Thyroid gland (tissue), 4 donors: ENCODE measurements around the gene SUPT20H. TPM values are rescaled to one million over a fixed set of nuclear protein-coding genes. Genes with fewer than 3 reads are reported as not detected.
A peak's percentile ranks its signal among the peaks of the same experiment; 100 is the strongest.
"Not testable (repeated sequence)": the region's sequence is repeated elsewhere in the genome, so short reads cannot be mapped to it uniquely, and the experiment has no call there.

ENCODE experiments used
- DNase-seq, 2 donors: peaks; one replicate each; pipeline ENCODE4 v3.0.0-alpha.2; 2019
- H3K27ac ChIP-seq, 3 donors: fragments of 200-600 bp; sonication (generic); 1 replicate in 2 of 3; 2 replicates in 1 of 3; pipeline ENCODE4 v1.5.1; 2016 to 2019; ENCODE audit warnings: mild to moderate bottlenecking in 1 of 3, moderate library complexity in 1 of 3
- H3K27me3 ChIP-seq: fragments of 200-600 bp; sonication (generic); one replicate; pipeline ENCODE4 v1.5.1; 2019
- H3K36me3 ChIP-seq, 2 donors: fragments of 200-600 bp; sonication (generic); one replicate each; pipeline ENCODE4 v1.5.1; 2016 to 2019
- H3K4me1 ChIP-seq, 2 donors: fragments of 200-600 bp; sonication (generic); one replicate each; pipeline ENCODE4 v1.5.1; 2017 to 2019
- H3K4me3 ChIP-seq, 3 donors: fragments of 200-600 bp; sonication (generic); replicated peaks in 1 of 3; 1 replicate in 2 of 3; 2 replicates in 1 of 3; pipeline ENCODE4 v1.5.1; 2016; ENCODE audit warnings: mild to moderate bottlenecking in 1 of 3
- H3K9me3 ChIP-seq: fragments of 200-600 bp; sonication (generic); one replicate; pipeline ENCODE4 v1.5.1; 2017
- POLR2A ChIP-seq, 2 donors: fragments of 450-650 bp; IDR thresholded peaks; one replicate each; pipeline ENCODE4 v1.6.1; 2017; ENCODE audit warnings: antibody characterized with exemption in 2 of 2, mild to moderate bottlenecking in 2 of 2, moderate library complexity in 1 of 2
- WGBS, 2 donors: methylation state at CpG; one replicate each; pipeline ENCODE4 v1.1.5; 2017; 5-methylcytosine and 5-hydroxymethylcytosine counted together
- intact Hi-C: fragments of 100-400 bp; cut with DNase I; formaldehyde crosslinking; loops from one replicate; pipeline ENCODE4 v1.15.1; 2023
- total RNA-seq, 4 donors: library from RNA; depleted of rRNA; stranded (reverse); fragments of >200 nt; gene quantifications; one replicate each; pipeline ENCODE4 v1.2.3, GENCODE V29; 2016
- TF ChIP-seq, protein P1 (sequence below), 6 experiments: fragments of 200-600 bp in 3 of 6; fragments of 450-650 bp in 3 of 6; sonication (generic) in 3 of 6; IDR thresholded peaks; one replicate each; pipeline ENCODE4 v1.5.1; 2016 to 2019; ENCODE audit warnings: antibody characterized with exemption in 6 of 6, mild to moderate bottlenecking in 2 of 6, inconsistent platforms in 1 of 6, moderate library complexity in 1 of 6

Gene SUPT20H
- total RNA-seq, 4 donors from 2014 or later, result 59.5 to 85.6 (median 72.9) TPM

GRCh38 chr13:37068962-37069361, 9.5 kb upstream of the SUPT20H start:
- Histone ChIP-seq H3K4me3 (no peak overlapping the region), H3K27me3 (no peaks in the 10 kb centered on the region), H3K27ac (no peak overlapping the region), H3K4me1 (peaks cover 0 to 6% of the 10 kb centered on the region in 2 donors), H3K36me3 (no peaks in the 10 kb centered on the region), H3K9me3 (no peaks in the 10 kb centered on the region)
- no peak for TF ChIP-seq POLR2A (IDR thresholded peaks at IDR 0.05)
- TF ChIP-seq, protein P1, sequence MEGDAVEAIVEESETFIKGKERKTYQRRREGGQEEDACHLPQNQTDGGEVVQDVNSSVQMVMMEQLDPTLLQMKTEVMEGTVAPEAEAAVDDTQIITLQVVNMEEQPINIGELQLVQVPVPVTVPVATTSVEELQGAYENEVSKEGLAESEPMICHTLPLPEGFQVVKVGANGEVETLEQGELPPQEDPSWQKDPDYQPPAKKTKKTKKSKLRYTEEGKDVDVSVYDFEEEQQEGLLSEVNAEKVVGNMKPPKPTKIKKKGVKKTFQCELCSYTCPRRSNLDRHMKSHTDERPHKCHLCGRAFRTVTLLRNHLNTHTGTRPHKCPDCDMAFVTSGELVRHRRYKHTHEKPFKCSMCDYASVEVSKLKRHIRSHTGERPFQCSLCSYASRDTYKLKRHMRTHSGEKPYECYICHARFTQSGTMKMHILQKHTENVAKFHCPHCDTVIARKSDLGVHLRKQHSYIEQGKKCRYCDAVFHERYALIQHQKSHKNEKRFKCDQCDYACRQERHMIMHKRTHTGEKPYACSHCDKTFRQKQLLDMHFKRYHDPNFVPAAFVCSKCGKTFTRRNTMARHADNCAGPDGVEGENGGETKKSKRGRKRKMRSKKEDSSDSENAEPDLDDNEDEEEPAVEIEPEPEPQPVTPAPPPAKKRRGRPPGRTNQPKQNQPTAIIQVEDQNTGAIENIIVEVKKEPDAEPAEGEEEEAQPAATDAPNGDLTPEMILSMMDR (IDR thresholded peaks at IDR 0.05), result no peak
- intact Hi-C loops, result no loop called here
- no peak for DNase-seq

GRCh38 chr13:37067874-37068273, 8.4 kb upstream of the SUPT20H start:
- peaks cover 0 to 6% of the 10 kb centered on the region in 2 donors for H3K4me1 ChIP-seq
- TF ChIP-seq, protein P1 (IDR thresholded peaks at IDR 0.05), result no peak
- no peak for TF ChIP-seq POLR2A (IDR thresholded peaks at IDR 0.05)
- no peaks in the 10 kb centered on the region for H3K9me3 ChIP-seq
- no peak overlapping the region for H3K27ac ChIP-seq
- intact Hi-C loops, result no loop called here
- no peak overlapping the region for H3K4me3 ChIP-seq
- 83 to 91% methylated on average over 2 of the region's 2 CpGs for WGBS, 2 donors
- no peaks in the 10 kb centered on the region for H3K27me3 ChIP-seq
- DNase-seq, result no peak
- H3K36me3 ChIP-seq, result no peaks in the 10 kb centered on the region

DNA sequence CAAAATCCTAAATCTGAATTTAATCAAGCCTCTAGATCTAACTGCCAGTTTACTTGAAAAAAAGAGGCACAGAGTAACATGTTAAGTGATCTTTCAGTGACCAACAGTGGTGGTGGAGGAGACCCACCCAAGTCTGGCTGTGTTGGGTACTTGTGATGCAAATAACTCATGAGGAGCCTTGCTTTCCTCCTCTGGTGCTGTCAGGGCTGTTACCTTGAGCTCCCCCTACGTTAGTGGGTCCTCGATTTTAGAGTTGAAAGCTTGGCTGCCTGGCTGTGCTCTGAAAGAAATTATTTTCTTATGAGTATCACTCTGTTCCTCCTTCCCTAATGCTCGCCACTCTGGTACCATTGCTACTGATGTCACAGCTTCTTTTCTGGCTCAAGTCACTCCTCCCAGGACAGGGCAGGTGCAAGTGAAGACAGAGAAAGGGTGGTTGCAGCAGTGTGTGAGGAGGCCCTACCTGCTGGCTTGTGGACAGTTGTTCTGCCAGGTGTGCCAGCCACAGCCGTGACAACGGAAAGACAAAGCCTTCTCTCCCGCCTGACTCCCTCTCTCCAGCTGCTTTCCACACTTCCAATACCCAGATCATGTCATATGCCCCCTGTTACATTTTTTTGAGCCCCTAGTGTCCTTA, 6.5 kb upstream of the SUPT20H start:
- Histone ChIP-seq H3K27me3 (no peaks in the 10 kb centered on the region), H3K4me3 (no peak overlapping the region), H3K9me3 (no peaks in the 10 kb centered on the region), H3K27ac (no peak overlapping the region), H3K4me1 (no peaks in the 10 kb centered on the region), H3K36me3 (no peaks in the 10 kb centered on the region)
- WGBS, 2 donors, result 86% methylated on average over 6 of the region's 6 CpGs
- DNase-seq, result no peak
- no peak for TF ChIP-seq POLR2A (IDR thresholded peaks at IDR 0.05)
- TF ChIP-seq, protein P1 (IDR thresholded peaks at IDR 0.05), result no peak
- intact Hi-C loops, result no loop called here

DNA sequence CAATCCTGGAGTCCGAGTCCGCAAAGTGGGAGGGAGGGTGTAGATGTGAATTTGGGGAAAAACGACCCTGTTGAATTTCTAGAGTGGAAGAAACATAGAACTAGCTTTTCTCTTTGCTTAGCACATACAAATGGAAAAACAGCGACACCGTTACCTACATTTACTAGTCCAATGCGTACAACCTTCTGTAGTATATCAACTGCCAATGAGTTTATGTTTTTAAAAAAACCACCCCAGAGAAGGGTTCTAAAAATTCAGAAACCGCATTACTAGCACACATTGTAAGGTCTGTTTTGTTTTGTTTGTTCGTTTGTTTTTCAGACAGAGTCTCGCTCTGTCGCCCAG, 332 bp upstream of the SUPT20H start:
- intact Hi-C loops, result no loop called here

DNA sequence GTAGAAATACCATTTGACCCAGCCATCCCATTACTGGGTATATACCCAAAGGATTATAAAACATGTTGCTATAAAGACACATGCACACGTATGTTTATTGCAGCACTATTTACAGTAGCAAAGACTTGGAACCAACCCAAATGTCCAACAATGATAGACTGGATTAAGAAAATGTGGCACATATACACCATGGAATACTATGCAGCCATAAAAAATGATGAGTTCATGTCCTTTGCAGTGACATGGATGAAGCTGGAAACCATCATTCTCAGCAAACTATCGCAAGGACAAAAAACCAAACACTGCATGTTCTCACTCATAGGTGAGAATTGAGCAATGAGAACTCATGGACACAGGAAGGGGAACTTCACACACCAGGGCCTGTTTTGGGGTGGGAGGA, 3.3 kb downstream of the SUPT20H start:
- H3K27ac ChIP-seq, H3K36me3 ChIP-seq, H3K4me3 ChIP-seq, H3K4me1 ChIP-seq, DNase-seq, H3K9me3 ChIP-seq, H3K27me3 ChIP-seq, intact Hi-C loops: not testable (repeated sequence)
- WGBS, 2 donors, result 92 to 100% methylated on average over 2 of the region's 2 CpGs

More for the DNA sequence above, 332 bp upstream of the SUPT20H start:
- no peak for DNase-seq
- H3K36me3 ChIP-seq, result no peaks in the 10 kb centered on the region
- peak overlapping the region; percentile 67 to 76 (median 70) for H3K4me3 ChIP-seq
- peaks cover 7 to 8% of the 10 kb centered on the region in 2 donors for H3K4me1 ChIP-seq
- H3K27me3 ChIP-seq, result no peaks in the 10 kb centered on the region
- no peaks in the 10 kb centered on the region for H3K9me3 ChIP-seq
- 16 to 20% methylated on average over 10 of the region's 10 CpGs for WGBS, 2 donors
- TF ChIP-seq, protein P1 (IDR thresholded peaks at IDR 0.05), result no peak
- TF ChIP-seq POLR2A (IDR thresholded peaks at IDR 0.05), result no peak
- H3K27ac ChIP-seq, result peak overlapping the region; percentile 75 to 85 (median 80)

GRCh38 chr13:37053111-37053510, 6.4 kb downstream of the SUPT20H start:
- intact Hi-C loops, H3K9me3 ChIP-seq, H3K4me1 ChIP-seq, DNase-seq, H3K27me3 ChIP-seq, H3K36me3 ChIP-seq, H3K4me3 ChIP-seq, H3K27ac ChIP-seq: not testable (repeated sequence)
- WGBS, 2 donors, result 96 to 98% methylated on average over 3 of the region's 3 CpGs
